Ovary (tissue), 3 donors: ENCODE results near the gene AGO3.

ENCODE experiments used
- CTCF ChIP-seq, 3 donors: fragments of 450-650 bp in 2 of 3; fragments of 200-600 bp in 1 of 3; IDR thresholded peaks; one replicate each; pipeline versions ENCODE4 v1.5.1 to v1.8.0; 2016 to 2022; ENCODE audit warnings: antibody characterized with exemption in 3 of 3, mild to moderate bottlenecking in 1 of 3
- EP300 ChIP-seq: sonication (generic); formaldehyde crosslinking; IDR thresholded peaks from one replicate; pipeline ENCODE4 v1.6.1; 2017; ENCODE audit warnings: antibody characterized with exemption
- POLR2A ChIP-seq: fragments of 450-650 bp; IDR thresholded peaks from one replicate; pipeline ENCODE4 v1.6.1; 2017; ENCODE audit warnings: antibody characterized with exemption, mild to moderate bottlenecking, moderate library complexity
- donor health status: DM: no; HTN: no; CAD: no.

- TF ChIP-seq CTCF (IDR thresholded peaks at IDR 0.05) (no peak), POLR2A (no peak), EP300 (no peak)
Measured at GRCh38 chr1:36115200-36115669, 184.3 kb downstream of the AGO3 start.
